ENCODE measurements around the gene IL18. TPM values are rescaled to one million over a fixed set of nuclear protein-coding genes. Genes with fewer than 3 reads are reported as not detected.
"Not testable (repeated sequence)": the region's sequence is repeated elsewhere in the genome, so short reads cannot be mapped to it uniquely, and the experiment has no call there.

The IL18 gene
- total RNA-seq, 4 donors from 2014 or later = 161 to 329 (median 184) TPM

GRCh38 chr11:112103446-112103845 is 60.4 kb downstream of the IL18 start:
- no peak for TF ChIP-seq EP300 (IDR thresholded peaks at IDR 0.05)
- no peak for TF ChIP-seq CTCF (IDR thresholded peaks at IDR 0.05)
- no peak for TF ChIP-seq POLR2AphosphoS5 (IDR thresholded peaks at IDR 0.05)
- Histone ChIP-seq H3K27ac (no peak overlapping the region), H3K4me1 (no peaks in the 10 kb centered on the region), H3K9me3 (no peaks in the 10 kb centered on the region), H3K4me3 (no peak overlapping the region), H3K36me3 (peaks cover 9% of the 10 kb centered on the region), H3K27me3 (no peaks in the 10 kb centered on the region)
- WGBS = 75% methylated on average over 6 of the region's 6 CpGs
- no peak for DNase-seq (ENCODE audit: low spot score in 2 of 2)

- WGBS = 78% methylated on average over 2 of the region's 2 CpGs
- H3K27me3 ChIP-seq = no peaks in the 10 kb centered on the region
- TF ChIP-seq CTCF (IDR thresholded peaks at IDR 0.05) = no peak
- TF ChIP-seq EP300 (IDR thresholded peaks at IDR 0.05) = no peak
- no peak for TF ChIP-seq POLR2AphosphoS5 (IDR thresholded peaks at IDR 0.05)
- TF ChIP-seq POLR2A (IDR thresholded peaks at IDR 0.05) = no peak
- no peak overlapping the region for H3K27ac ChIP-seq
- DNase-seq (ENCODE audit: low spot score in 2 of 2) = no peak
- H3K4me3 ChIP-seq = no peak overlapping the region
- H3K36me3 ChIP-seq = peaks cover 23% of the 10 kb centered on the region
- H3K4me1 ChIP-seq = no peaks in the 10 kb centered on the region
- H3K9me3 ChIP-seq = no peaks in the 10 kb centered on the region
Observed at GRCh38 chr11:112100462-112100861, 63.4 kb downstream of the IL18 start.

- H3K27ac ChIP-seq = no peak overlapping the region
- peaks cover 44% of the 10 kb centered on the region for H3K36me3 ChIP-seq
- DNase-seq (ENCODE audit: low spot score in 2 of 2) = no peak
- TF ChIP-seq CTCF (IDR thresholded peaks at IDR 0.05) (no peak), EP300 (IDR thresholded peaks at IDR 0.05) (no peak), POLR2AphosphoS5 (IDR thresholded peaks at IDR 0.05) (no peak), POLR2A (IDR thresholded peaks at IDR 0.05) (no peak)
- no peak overlapping the region for H3K4me3 ChIP-seq
- H3K4me1 ChIP-seq = no peaks in the 10 kb centered on the region
- 90% methylated on average over 11 of the region's 11 CpGs for WGBS
- H3K27me3 ChIP-seq = no peaks in the 10 kb centered on the region
- H3K9me3 ChIP-seq = no peaks in the 10 kb centered on the region
Observed at GRCh38 chr11:112097734-112098528, 66.0 kb downstream of the IL18 start.

- Histone ChIP-seq H3K36me3 (peaks cover 60% of the 10 kb centered on the region), H3K9me3 (no peaks in the 10 kb centered on the region), H3K4me3 (no peak overlapping the region), H3K4me1 (no peaks in the 10 kb centered on the region), H3K27me3 (no peaks in the 10 kb centered on the region), H3K27ac (no peak overlapping the region)
- DNase-seq (ENCODE audit: low spot score in 2 of 2) = no peak
- no peak for TF ChIP-seq CTCF (IDR thresholded peaks at IDR 0.05)
- TF ChIP-seq POLR2A (IDR thresholded peaks at IDR 0.05) = no peak
- no peak for TF ChIP-seq EP300 (IDR thresholded peaks at IDR 0.05)
- TF ChIP-seq POLR2AphosphoS5 (IDR thresholded peaks at IDR 0.05) = no peak
Observed at GRCh38 chr11:112096194-112096593, 67.7 kb downstream of the IL18 start.

GRCh38 chr11:112095302-112095701 is 68.6 kb downstream of the IL18 start:
- H3K36me3 ChIP-seq = peaks cover 69% of the 10 kb centered on the region
- not testable (repeated sequence) for H3K9me3 ChIP-seq; H3K4me3 ChIP-seq; H3K4me1 ChIP-seq; H3K27ac ChIP-seq; H3K27me3 ChIP-seq; DNase-seq (ENCODE audit: low spot score in 2 of 2)
- 95% methylated on average over 2 of the region's 2 CpGs for WGBS

Other genes starting within 250 kb of the IL18 start
- gene C11orf52, start 245.2 kb downstream of the IL18 start, total RNA-seq = 10 to 100 TPM in 1 of 4 donors, 1 to 10 TPM in 3; 7.5 to 10.4 (median 9.7) TPM
- 10 to 100 TPM; 11.8 to 20.9 (median 13.1) TPM for gene DIXDC1, start 226.8 kb downstream of the IL18 start, total RNA-seq
- 10 to 100 TPM; 16.0 to 32.5 (median 24.4) TPM for gene DLAT, start 138.7 kb downstream of the IL18 start, total RNA-seq
- gene PIH1D2, start 90.1 kb downstream of the IL18 start, total RNA-seq = 1 to 10 TPM; 1.1 to 2.6 (median 2.3) TPM
- gene NKAPD1, start 89.8 kb downstream of the IL18 start, total RNA-seq = 10 to 100 TPM; 14.4 to 20.2 (median 17.1) TPM
- gene TIMM8B, start 77.3 kb downstream of the IL18 start, total RNA-seq = 10 to 100 TPM; 15.0 to 48.4 (median 37.1) TPM
- gene SDHD, start 77.2 kb downstream of the IL18 start, total RNA-seq = 100 to 1,000 TPM in 3 of 4 donors, 10 to 100 TPM in 1; 64.4 to 125 (median 109) TPM
- gene TEX12, start 3.3 kb upstream of the IL18 start, total RNA-seq = 1 to 10 TPM in 2 of 4 donors, not detected in 2; 1.1 to 1.2 TPM
- gene BCO2, start 11.4 kb upstream of the IL18 start, total RNA-seq = 10 to 100 TPM in 1 of 4 donors, 1 to 10 TPM in 3; 1.2 to 28.2 (median 2.7) TPM
- 10 to 100 TPM; 22.1 to 39.2 (median 32.5) TPM for gene PTS, start 62.3 kb upstream of the IL18 start, total RNA-seq
- not detected for gene PLET1, start 96.8 kb upstream of the IL18 start, total RNA-seq

All from suprapubic skin (tissue), 4 donors.